ENCODE measurements around the gene MEI4.

DNA sequence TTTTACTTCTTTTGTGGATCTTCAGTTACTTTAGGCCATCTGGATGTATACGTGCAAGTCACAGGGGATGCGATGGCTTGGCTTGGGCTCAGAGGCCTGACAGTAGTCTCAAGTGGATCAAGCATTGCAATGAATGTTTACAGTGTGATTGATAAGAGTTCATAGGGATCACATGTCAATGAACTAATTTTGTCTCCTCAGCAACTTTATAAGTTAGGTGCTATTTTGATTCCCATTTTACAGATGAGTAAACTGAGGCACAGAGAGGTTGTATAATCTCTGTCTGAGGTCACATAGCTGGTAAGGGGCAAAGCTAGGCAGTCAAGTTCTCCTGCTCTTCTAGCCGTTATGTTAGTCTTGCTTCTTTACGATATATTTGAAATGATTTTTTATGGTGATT, 13.5 kb downstream of the MEI4 start:
- TF ChIP-seq, protein P1, sequence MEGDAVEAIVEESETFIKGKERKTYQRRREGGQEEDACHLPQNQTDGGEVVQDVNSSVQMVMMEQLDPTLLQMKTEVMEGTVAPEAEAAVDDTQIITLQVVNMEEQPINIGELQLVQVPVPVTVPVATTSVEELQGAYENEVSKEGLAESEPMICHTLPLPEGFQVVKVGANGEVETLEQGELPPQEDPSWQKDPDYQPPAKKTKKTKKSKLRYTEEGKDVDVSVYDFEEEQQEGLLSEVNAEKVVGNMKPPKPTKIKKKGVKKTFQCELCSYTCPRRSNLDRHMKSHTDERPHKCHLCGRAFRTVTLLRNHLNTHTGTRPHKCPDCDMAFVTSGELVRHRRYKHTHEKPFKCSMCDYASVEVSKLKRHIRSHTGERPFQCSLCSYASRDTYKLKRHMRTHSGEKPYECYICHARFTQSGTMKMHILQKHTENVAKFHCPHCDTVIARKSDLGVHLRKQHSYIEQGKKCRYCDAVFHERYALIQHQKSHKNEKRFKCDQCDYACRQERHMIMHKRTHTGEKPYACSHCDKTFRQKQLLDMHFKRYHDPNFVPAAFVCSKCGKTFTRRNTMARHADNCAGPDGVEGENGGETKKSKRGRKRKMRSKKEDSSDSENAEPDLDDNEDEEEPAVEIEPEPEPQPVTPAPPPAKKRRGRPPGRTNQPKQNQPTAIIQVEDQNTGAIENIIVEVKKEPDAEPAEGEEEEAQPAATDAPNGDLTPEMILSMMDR (conservative IDR thresholded peaks at IDR 0.05) = no peak
- TF ChIP-seq ZFX (IDR thresholded peaks at IDR 0.05) = no peak

Measured in C4-2B (cell line).